ENCODE data around the gene CATSPERD.

Gene CATSPERD

DNA sequence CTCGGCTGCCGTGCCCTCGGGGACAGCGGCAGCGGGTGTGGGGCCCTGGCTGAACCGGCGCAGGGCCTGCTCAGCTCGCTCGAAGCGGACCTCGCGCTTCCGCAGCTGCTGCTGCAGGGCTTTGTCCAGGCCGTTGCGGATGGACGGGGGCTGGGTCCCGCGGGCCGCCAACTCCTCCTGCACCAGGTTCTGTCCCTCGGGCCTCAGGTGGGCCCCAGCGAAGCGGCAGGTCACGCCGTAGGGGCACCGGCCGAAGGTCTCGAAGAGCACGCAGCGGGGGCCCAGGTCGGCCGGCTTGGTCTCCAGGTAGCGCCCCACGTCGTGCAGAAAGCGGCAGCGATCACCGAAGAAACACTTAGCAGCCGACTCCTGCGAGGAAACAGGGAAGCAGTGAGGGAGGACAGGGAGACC lies 68.9 kb downstream of the CATSPERD start:
- TF ChIP-seq TEAD4 (IDR thresholded peaks at IDR 0.05) (no peak), NFIC (IDR thresholded peaks at IDR 0.05) (no peak), TCF12 (IDR thresholded peaks at IDR 0.05; ENCODE audit: low read depth) (no peak)

DNA sequence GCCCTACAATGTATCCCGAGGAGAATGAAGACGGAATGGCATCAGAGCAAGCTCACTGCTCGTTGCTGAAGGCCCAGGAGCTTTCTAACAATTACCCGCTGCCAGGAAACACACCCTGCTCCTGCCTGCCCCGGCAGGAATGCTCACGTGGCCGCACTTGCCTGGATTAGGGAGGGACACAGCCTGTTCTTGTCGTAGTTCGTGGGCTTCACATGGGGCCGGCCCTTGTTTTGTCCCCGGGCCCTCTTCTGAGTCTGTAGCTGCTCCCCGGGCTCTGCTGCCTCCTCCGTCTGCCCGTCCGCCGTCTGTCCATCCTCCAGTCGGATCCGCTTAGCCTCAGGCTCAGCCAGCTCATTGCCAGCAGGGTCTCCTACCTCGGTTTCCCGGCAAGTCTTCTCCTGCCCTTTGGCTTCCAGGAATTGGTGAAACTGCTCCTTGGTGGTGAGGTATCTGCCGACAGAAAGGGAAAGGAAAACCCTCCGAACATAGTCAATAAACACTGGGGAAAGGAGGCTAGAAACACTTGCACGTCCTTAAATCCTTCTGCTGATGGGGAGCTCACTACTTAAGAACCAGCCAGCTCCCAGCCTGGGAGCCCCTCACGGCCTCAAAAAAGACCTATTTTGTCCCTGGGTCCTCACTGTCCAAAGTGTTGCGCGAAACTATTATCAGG lies 69.6 kb downstream of the CATSPERD start:
- TF ChIP-seq RAD21 (IDR thresholded peaks at IDR 0.05; ENCODE audit: low read depth) (no peak), FOXM1 (IDR thresholded peaks at IDR 0.05; ENCODE audit: borderline replicate concordance, low read depth) (no peak), CREB1 (IDR thresholded peaks at IDR 0.05; ENCODE audit: low read depth) (no peak), ZBTB7A (IDR thresholded peaks at IDR 0.05; ENCODE audit: low read depth) (no peak), YY1 (IDR thresholded peaks at IDR 0.05; ENCODE audit: low read depth) (no peak), EP300 (IDR thresholded peaks at IDR 0.05; ENCODE audit: borderline replicate concordance) (no peak), NFIC (IDR thresholded peaks at IDR 0.05) (no peak), TAF1 (IDR thresholded peaks at IDR 0.05; ENCODE audit: low read depth) (no peak), EGR1 (IDR thresholded peaks at IDR 0.05) (no peak), TCF12 (IDR thresholded peaks at IDR 0.05; ENCODE audit: low read depth) (no peak), TEAD4 (IDR thresholded peaks at IDR 0.05) (no peak), CEBPB (IDR thresholded peaks at IDR 0.05) (no peak)
- TF ChIP-seq, protein P1, sequence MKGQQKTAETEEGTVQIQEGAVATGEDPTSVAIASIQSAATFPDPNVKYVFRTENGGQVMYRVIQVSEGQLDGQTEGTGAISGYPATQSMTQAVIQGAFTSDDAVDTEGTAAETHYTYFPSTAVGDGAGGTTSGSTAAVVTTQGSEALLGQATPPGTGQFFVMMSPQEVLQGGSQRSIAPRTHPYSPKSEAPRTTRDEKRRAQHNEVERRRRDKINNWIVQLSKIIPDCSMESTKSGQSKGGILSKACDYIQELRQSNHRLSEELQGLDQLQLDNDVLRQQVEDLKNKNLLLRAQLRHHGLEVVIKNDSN (IDR thresholded peaks at IDR 0.05): no peak
- TF ChIP-seq, protein P2, sequence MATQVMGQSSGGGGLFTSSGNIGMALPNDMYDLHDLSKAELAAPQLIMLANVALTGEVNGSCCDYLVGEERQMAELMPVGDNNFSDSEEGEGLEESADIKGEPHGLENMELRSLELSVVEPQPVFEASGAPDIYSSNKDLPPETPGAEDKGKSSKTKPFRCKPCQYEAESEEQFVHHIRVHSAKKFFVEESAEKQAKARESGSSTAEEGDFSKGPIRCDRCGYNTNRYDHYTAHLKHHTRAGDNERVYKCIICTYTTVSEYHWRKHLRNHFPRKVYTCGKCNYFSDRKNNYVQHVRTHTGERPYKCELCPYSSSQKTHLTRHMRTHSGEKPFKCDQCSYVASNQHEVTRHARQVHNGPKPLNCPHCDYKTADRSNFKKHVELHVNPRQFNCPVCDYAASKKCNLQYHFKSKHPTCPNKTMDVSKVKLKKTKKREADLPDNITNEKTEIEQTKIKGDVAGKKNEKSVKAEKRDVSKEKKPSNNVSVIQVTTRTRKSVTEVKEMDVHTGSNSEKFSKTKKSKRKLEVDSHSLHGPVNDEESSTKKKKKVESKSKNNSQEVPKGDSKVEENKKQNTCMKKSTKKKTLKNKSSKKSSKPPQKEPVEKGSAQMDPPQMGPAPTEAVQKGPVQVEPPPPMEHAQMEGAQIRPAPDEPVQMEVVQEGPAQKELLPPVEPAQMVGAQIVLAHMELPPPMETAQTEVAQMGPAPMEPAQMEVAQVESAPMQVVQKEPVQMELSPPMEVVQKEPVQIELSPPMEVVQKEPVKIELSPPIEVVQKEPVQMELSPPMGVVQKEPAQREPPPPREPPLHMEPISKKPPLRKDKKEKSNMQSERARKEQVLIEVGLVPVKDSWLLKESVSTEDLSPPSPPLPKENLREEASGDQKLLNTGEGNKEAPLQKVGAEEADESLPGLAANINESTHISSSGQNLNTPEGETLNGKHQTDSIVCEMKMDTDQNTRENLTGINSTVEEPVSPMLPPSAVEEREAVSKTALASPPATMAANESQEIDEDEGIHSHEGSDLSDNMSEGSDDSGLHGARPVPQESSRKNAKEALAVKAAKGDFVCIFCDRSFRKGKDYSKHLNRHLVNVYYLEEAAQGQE (IDR thresholded peaks at IDR 0.05; ENCODE audit: low read depth): no peak
- TF ChIP-seq, protein P3, sequence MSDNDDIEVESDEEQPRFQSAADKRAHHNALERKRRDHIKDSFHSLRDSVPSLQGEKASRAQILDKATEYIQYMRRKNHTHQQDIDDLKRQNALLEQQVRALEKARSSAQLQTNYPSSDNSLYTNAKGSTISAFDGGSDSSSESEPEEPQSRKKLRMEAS (IDR thresholded peaks at IDR 0.05): no peak

- TF ChIP-seq TAF1 (IDR thresholded peaks at IDR 0.05; ENCODE audit: low read depth): peak; percentile 77
- no peak for TF ChIP-seq TCF12 (IDR thresholded peaks at IDR 0.05; ENCODE audit: low read depth)
- TF ChIP-seq, protein P2 (IDR thresholded peaks at IDR 0.05; ENCODE audit: low read depth): no peak
- TF ChIP-seq YY1 (IDR thresholded peaks at IDR 0.05; ENCODE audit: low read depth): peak; percentile 74
- TF ChIP-seq EGR1 (IDR thresholded peaks at IDR 0.05): no peak
- no peak for TF ChIP-seq RAD21 (IDR thresholded peaks at IDR 0.05; ENCODE audit: low read depth)
- TF ChIP-seq, protein P3 (IDR thresholded peaks at IDR 0.05): peak; percentile 100
- TF ChIP-seq FOXM1 (IDR thresholded peaks at IDR 0.05; ENCODE audit: borderline replicate concordance, low read depth): peak; percentile 51; the same call in 1 of the 2 replicates
- no peak for TF ChIP-seq ZBTB7A (IDR thresholded peaks at IDR 0.05; ENCODE audit: low read depth)
- TF ChIP-seq, protein P1 (IDR thresholded peaks at IDR 0.05): peak; percentile 96
- TF ChIP-seq EP300 (IDR thresholded peaks at IDR 0.05; ENCODE audit: borderline replicate concordance): 0 out of 2 replicates have a peak, but pooled peaks have one; percentile 28
- no peak for TF ChIP-seq CEBPB (IDR thresholded peaks at IDR 0.05)
- TF ChIP-seq CREB1 (IDR thresholded peaks at IDR 0.05; ENCODE audit: low read depth): peak; percentile 97
- TF ChIP-seq TEAD4 (IDR thresholded peaks at IDR 0.05): no peak; the same call in 1 of the 2 replicates
- peak; percentile 36; the same call in 1 of the 2 replicates for TF ChIP-seq NFIC (IDR thresholded peaks at IDR 0.05)
Measured at GRCh38 chr19:5790559-5791520, 70.4 kb downstream of the CATSPERD start, which contains the start of gene DUS3L. TSS of gene DUS3L (minus strand) at chr19:5791163. CDS start at chr19:5791141, 22 bp downstream.

DNA sequence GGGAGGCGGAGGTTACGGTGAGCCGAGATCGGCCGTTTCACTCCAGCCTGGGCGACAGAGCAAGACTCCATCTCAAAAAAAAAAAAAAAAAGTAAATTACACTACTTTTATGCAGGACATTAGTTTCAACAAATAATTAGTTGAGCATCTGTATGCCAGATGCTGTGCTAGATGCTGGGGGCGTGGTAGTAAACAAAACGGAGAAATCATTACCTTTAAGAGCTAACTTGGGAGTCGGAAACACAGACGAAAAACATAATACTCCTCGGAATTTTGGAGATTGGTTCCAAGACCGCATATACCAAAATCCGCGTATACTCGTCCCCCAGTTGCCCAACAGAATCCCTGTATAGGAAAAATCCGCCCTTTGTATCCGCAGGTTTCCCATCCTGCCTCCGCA lies 71.8 kb downstream of the CATSPERD start:
- no peak for TF ChIP-seq CREB1 (IDR thresholded peaks at IDR 0.05; ENCODE audit: low read depth)
- TF ChIP-seq EGR1 (IDR thresholded peaks at IDR 0.05): no peak
- TF ChIP-seq TCF12 (IDR thresholded peaks at IDR 0.05; ENCODE audit: low read depth): no peak
- no peak for TF ChIP-seq RAD21 (IDR thresholded peaks at IDR 0.05; ENCODE audit: low read depth)
- TF ChIP-seq YY1 (IDR thresholded peaks at IDR 0.05; ENCODE audit: low read depth): no peak
- TF ChIP-seq TAF1 (IDR thresholded peaks at IDR 0.05; ENCODE audit: low read depth): no peak
- no peak for TF ChIP-seq EP300 (IDR thresholded peaks at IDR 0.05; ENCODE audit: borderline replicate concordance)
- TF ChIP-seq TEAD4 (IDR thresholded peaks at IDR 0.05): no peak

GRCh38 chr19:5793188-5793587 lies 72.8 kb downstream of the CATSPERD start:
- TF ChIP-seq, protein P3 (IDR thresholded peaks at IDR 0.05): no peak
- no peak for TF ChIP-seq EP300 (IDR thresholded peaks at IDR 0.05; ENCODE audit: borderline replicate concordance)
- no peak for TF ChIP-seq TAF1 (IDR thresholded peaks at IDR 0.05; ENCODE audit: low read depth)
- no peak for TF ChIP-seq RAD21 (IDR thresholded peaks at IDR 0.05; ENCODE audit: low read depth)
- TF ChIP-seq, protein P2 (IDR thresholded peaks at IDR 0.05; ENCODE audit: low read depth): no peak
- TF ChIP-seq CREB1 (IDR thresholded peaks at IDR 0.05; ENCODE audit: low read depth): no peak
- no peak for TF ChIP-seq NFIC (IDR thresholded peaks at IDR 0.05)
- no peak for TF ChIP-seq EGR1 (IDR thresholded peaks at IDR 0.05)
- no peak for TF ChIP-seq TEAD4 (IDR thresholded peaks at IDR 0.05)
- no peak for TF ChIP-seq FOXM1 (IDR thresholded peaks at IDR 0.05; ENCODE audit: borderline replicate concordance, low read depth)
- no peak for TF ChIP-seq TCF12 (IDR thresholded peaks at IDR 0.05; ENCODE audit: low read depth)
- no peak for TF ChIP-seq CEBPB (IDR thresholded peaks at IDR 0.05)
